NCI-H748 treated with DMSO at 0.1 percent for 48 hours (cell line): ENCODE data around the gene DHRS11.

ENCODE experiments used
- DNase-seq: peaks from one replicate; lab custom pipeline; 2025; lab: John Stamatoyannopoulos, UW

Gene DHRS11, protein sequence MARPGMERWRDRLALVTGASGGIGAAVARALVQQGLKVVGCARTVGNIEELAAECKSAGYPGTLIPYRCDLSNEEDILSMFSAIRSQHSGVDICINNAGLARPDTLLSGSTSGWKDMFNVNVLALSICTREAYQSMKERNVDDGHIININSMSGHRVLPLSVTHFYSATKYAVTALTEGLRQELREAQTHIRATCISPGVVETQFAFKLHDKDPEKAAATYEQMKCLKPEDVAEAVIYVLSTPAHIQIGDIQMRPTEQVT

DNA sequence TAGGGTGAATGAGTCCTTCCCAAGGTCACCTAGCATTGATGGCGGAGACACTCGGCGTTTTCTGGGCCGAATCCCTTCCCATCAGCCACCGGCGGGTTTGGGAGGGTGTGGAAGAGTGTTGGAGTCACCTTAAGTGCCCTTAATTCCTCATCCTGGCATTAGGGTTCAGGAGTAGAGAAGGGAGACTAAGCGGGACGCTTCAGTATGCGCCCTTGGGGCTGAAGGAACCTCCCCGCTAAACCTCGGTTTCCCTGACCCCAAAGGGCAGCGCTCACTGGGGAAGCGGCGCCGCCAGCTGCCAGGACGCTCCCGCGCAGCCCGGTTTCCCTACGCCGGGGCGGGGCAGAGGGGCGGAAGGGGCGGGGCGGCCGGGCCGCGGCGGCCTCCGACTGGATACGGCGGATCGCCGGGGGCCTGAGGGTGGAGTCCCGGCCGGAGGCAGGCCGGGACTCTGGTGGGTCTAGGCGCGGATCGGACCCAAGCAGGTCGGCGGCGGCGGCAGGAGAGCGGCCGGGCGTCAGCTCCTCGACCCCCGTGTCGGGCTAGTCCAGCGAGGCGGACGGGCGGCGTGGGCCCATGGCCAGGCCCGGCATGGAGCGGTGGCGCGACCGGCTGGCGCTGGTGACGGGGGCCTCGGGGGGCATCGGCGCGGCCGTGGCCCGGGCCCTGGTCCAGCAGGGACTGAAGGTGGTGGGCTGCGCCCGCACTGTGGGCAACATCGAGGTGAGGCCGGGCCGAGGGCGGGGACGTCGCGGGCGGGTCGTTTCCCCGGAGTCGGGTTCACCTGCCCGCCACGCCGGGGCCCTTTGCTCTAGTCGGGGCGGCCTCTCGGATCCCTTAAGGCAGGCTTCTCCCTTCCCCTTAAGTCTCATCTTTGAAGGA lies at the start of gene DHRS11:
DHRS11 (plus strand) TSS at position 446 of the 882 bp plus-strand sequence; CDS start at position 577, 131 bp downstream.
- DNase-seq: peak; percentile 45

DNA sequence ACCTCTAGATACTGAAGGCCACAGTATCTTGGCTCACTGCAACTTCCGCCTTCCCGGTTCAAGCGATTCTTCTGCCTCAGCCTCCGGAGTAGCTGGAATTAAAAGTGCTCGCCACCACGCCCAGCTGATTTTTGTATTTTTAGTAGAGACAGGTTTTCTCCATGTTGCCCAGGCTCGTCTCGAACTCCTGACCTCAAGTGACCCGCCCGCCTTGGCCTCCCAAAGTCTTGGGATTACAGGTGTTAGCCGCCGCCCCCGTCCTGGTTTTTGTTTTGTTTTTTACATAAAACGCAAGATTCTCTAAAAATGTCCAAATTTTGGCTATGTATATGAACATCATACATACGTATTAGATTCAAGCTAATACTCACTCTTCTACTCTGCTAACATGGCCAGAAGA lies 48.9 kb upstream of the DHRS11 start:
- DNase-seq: no peak

DNA sequence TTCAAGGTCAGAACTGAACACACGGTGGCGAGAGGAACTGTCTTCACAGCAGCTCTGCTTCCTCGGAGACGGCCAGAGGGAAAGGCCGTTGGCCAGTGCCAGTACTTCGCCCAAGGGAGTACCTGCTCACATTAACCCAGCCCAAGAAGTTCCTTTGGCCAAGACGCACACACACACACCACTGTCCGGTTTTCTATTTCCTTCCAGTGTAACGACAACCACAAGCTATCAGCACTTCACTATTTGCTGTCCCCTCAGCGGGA lies 47.7 kb upstream of the DHRS11 start:
- DNase-seq: no peak

DNA sequence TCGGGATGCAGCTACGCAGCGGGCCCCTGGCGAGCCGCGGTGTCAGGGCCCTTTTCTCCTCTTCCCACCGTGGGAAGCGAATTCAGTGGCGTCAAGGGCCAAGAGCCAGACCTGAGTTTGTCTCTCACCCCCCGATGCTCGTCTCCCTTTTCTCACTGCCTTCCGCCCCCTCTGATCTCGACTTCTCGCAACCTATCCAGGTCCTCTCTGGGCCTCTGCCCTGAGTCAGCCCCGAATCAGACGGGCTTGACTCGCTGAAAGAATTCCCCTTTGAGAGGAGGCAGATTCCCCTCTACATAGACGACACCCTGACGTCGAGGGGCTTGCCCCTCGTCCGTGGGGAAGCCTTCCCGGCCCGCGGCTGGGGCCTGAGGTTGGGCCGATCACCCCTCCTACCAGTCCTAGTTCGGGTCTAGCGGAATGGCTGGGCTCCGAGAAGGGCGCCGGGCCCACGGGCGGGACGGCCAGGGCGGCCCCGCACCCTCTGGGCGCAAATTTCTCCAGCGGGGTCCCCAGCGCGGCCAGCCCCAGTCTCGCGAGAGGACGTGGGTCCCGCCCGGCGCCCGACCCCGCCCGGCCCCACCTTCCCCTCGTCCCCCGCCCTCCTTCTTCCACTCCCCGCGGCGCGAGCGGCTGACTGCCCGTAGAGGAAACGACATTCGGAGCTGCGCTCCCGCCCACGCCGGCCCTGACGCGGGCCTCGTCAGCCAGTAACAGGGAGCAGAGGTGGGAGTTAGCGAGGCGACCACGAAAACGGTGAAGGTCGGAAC lies 47.2 kb upstream of the DHRS11 start, which contains the start of gene GGNBP2:
GGNBP2 (plus strand) TSS at position 613 of the 770 bp plus-strand sequence. CDS start 806 bp downstream, outside the sequence.
- peak; percentile 70 for DNase-seq

DNA sequence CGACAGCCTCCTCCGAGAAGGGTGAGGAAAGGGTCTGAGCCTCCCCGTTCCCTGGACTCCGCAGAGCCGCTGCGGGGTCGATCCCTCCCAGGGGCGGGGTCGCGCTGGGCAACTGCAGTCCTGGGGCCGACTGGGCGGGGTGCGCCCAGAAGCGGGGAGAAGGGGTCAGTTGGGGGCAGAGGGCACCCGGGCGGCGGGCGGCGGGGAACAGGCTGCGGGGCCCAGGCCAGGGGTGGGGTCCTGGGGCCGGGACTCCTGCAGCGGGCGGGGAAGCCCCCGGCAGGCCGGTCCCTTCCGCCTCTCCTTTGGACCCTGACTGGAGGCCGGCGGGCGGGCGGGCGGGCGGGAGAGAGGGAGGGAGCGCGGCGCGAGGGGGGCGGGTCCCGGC lies 46.6 kb upstream of the DHRS11 start:
- no peak for DNase-seq

DNA sequence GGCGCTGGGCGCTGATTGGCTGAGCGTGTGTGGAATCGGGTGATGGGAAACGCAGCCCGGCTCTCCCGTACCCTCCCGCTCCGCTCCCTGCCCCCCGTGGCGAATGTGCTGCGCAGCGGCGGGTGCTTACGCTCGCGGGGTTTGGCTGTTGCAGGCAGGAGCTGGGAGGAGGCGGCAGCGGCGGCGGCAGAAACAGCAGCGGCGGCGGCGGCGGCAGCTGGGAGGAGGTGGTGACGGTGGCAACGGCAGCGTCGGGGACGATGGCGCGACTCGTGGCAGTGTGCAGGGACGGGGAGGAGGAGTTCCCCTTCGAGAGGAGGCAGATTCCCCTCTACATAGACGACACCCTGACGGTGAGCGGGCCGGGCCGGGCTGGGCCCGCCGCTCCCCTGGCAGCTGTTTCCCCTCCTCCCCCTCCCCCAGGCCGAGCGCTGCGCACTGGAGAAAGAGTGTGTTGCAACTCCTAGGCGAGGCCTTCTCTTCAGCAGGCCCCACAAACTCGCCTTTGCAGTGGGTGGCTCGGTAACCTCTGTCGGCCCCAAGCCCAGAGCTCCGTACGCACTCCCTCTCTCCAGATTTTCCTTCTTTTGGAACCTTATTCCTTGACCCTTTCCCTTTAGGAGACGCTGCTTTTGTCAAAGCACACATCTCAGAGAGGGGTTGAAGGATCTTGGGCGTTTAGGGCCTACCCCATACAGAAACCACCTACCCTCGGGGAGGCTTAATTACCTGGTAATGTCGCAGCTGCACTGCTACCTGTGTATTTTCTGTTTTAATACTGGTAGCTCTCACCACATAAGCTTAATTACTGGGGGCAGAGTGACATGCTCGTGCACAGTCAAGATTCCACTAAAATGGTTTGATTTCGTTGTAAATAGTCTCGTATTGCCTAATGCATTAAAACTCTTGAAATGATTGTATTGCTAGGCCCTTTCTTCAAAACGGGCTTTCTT lies 45.9 kb upstream of the DHRS11 start:
- peak; percentile 89 for DNase-seq

DNA sequence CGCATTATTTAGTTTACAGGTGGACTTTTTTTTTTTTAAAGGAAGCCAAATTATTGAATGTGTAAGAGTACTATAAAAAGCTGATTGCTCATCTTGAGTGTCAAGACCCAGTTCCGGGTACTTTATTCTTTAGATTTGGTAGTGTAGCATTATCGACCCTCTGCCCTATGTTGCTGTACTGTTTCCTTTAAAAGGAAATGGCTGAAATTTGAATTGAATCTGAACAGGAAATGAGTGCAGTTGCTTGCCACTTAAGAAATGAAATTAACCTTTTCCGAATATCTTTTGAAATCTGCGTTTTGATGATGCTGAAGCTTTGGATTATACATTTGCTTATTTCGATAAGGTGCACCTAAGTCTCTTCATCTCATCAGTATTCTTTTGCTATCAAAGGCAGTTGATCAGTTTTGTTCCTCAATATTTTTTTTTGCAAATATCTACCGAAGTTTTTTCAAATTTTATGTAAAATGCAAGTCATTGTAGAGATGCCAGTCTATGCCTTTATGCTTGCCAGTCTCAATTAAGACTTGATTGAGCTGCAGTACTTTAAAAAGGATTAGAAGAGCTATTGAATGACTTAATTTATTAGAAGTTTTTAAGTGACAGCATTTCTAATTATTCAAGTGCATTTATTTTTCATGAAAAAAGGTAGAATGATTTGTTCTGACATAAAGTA lies 45.1 kb upstream of the DHRS11 start:
- no peak for DNase-seq

DNA sequence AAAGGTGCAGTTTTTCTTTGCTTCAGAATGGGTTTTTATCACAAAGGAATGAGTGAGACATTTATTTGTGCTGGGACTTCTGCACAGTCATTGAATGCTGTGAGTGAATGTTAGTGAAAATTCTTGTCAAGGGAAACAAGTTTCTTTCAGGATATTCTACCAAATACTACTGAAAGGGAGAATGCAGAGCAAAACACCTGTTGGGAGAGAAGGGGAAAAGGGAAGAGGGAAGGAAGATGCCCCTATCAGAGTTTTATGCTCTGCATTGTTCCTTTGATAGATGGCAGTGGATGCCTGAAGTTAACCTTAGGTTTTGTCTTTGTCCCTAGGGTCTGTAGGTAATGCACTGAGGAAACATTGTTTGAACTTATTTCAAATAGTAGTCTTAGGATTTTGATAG lies 43.9 kb upstream of the DHRS11 start:
- no peak for DNase-seq

DNA sequence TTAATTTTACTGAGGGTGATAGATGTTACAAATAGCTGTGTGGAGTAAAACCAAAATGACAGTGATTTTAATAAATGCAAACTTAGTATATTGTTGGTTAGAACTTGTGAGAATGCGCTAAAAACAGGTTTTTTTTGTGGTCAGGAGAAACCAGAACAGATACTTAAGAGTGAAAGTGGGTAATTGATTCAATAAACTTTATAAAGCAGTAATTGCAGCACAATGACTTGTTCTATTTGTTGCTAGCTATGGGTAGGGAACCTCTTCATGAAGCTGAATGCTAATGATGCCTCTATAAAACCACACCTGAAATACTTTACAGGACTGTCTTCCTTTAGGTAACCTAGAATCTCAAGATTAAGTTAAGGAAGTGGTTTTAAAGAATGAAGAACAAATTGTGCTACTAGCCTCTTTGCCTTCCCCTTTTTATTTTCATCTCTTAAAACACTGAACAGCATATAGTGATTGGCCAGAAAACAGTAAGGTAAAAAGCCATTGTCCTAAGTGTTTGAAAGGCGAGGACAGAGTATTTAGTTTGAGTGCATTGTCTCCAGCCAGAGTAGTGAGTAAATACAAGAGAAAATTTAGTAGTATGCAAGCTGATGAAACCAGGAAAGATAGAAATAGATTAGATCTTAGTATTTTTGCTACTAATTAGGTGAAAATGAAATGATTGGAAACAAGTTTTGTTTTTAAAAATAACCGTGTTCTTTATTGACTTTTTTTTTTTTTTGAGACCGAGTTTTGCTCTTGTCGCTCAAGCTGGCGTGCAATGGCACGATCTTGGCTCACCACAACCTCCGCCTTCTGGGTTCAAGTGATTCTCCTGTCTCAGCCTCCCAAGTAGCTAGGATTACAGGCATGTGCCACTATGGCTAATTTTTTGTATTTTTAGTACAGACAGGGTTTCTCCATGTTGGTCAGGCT lies 40.9 kb upstream of the DHRS11 start:
- DNase-seq: no peak

DNA sequence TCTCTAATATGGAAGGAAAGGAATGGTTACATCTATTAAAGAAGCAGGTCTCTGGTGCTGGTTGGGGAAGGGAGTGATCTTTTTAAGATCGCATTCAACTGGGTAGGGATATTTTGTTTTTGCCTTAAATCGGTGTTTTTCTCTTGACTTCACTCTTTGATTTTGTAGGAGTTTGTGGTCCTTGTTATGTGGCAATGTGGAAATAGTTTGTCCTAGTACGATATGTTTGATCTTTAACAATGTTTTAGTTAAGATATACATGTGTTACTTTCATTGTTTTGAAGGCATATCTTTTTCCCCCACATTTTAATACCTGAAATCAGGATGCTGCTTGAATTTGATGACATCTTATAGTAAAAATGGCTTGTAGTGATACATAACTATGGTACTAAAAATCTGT lies 38.2 kb upstream of the DHRS11 start:
- DNase-seq: no peak

DNA sequence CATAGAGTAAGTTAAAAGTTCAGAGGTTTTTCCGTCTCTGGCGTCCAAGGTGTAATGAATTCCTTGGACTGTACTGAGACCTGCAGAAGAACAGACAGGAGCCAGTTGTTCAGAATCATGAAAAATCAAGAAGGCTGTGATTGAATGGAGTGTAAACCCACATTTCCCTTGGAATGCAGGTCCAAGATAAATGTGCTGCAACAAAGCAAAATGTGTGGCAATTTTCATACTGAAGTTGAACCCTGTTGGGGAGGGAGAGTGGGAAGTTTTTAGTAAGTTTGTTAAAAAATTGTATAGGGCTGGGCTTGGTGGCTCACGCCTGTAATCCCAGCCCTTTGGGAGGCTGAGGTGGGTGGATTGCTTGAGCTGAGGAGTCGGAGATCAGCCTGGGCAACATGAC lies 25.6 kb upstream of the DHRS11 start:
- DNase-seq: no peak

DNA sequence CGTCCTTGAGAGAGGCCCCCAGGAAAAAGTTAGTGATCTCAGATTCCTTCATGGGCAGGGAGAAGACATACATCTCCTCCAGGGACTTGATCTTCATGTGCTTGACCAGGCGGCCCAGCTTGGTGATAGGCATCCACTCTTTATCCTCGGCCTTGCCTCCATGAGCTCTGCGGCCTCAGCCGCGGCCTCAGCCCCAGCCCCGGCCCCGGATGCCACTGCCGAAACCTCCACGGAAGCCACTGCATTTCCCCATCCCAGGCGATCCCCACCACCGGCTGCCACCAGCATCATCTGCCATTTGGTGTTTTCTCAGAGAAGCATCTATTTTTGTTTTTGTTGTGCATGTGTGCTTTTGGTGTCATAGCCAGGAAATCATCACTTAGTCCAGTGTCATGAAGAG lies 16.7 kb upstream of the DHRS11 start:
- DNase-seq: no peak

DNA sequence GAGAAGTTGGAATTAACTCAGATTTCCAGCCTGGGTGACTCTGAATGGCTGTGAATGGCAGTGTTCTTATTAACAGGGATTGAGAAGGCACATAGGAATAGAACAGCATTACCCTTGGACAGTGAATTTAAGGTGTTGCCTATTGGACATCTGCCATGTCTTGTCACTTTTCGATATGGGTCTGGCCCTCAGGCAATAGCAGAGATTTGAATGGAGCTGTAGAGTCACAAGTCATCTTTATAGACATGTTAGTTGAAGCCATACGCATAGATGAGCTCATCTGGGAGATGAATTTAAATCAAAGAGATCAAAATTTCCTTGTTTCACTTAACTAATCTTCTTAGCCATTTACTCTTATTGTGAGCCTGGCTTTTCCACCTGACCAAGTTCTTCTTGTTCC lies 14.9 kb upstream of the DHRS11 start:
- DNase-seq: no peak

DNA sequence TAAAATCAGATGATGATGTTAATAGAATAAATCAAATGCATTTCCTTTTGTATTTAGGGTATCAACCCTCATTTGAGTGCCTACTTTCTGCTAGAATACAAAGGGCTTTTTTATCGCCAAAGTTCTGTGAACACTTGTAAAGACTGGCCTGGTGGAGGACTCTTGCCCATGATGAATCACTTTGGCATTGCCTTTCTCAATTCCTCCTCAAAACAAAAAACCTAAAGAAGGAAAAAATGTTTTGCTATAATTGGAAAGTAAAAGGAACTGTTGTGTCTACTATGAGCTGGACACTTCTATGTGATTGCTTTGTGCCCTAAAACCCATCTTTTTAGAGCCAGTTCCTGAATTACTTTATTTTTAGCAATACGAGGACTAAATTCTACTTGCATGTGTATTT lies 13.0 kb upstream of the DHRS11 start:
- no peak for DNase-seq

DNA sequence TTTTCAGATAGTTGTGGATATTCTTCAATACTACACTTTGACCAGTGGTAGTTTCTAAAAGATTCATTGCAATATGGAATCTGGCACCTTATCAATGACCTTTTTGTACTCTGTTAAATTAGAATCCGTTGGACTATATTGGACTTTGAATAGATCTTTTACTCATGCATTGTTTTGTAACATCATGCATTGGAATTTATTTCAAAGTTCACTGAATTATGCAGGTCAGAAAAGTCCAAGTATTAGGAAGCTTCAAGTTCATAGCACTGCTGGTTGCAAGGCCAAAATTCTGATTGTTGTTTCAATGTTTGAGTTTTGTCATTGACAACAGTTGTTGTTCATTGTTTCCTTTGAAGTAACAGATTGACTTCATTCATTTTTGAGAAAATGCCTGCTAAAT lies 7.9 kb upstream of the DHRS11 start:
- no peak for DNase-seq

DNA sequence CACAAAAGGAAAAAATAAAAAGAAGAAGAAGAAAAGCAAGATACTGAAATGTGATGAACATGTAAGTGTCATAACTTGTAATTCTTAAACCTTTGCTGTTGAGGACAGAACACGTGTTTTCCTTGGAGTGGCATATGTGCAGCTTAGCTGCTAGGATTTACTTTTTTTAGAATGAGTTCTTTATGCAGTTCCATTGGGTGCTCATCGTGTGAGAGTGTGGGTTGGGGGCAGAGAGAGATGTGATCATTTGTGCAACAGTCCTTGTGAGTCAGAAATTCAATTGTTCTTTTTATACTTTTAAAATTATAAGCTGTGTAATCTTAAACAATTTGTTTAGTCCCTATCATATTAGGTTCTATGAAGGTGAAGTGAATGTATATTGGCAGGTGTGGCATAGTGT lies 5.5 kb upstream of the DHRS11 start:
- no peak for DNase-seq

DNA sequence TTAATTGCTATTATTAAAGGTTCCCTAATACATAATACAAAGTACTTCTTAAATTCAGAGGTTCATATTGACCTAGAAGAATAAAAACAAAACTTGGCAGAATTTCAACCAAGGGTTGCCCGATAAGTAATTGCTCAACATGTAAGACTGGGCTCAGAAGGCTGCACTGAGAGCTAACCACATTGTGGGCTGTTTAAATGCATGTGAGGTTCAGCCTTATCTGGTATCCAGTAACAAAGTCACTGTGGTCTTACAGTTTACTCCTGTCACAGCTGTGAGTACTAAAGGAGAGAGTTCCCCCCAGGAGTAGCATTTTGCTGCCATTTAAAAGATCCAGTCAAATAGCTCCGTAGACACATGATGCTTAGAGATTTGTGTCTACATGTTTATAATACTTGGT lies 1.6 kb upstream of the DHRS11 start:
- no peak for DNase-seq

DNA sequence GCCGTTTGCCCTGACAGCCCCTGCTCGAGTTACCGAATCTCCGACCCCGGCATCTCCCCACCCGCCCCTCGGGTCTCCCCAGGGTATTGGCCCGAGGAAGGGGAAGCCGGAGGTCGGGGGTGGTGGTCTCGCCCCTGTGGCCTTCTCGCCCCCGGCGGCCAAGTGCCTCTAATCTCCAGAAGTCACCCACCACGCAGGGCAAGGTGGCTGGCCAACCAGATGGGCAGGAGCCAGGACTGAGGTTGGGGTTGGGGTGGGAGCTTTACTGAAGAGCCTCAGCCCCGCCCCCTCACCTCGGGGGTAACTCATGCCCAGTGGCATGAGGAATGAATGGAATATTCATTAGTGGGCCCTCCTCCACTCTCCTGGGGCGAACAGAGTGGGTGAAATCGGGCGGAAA lies 637 bp downstream of the DHRS11 start:
- DNase-seq: peak; percentile 14

DNA sequence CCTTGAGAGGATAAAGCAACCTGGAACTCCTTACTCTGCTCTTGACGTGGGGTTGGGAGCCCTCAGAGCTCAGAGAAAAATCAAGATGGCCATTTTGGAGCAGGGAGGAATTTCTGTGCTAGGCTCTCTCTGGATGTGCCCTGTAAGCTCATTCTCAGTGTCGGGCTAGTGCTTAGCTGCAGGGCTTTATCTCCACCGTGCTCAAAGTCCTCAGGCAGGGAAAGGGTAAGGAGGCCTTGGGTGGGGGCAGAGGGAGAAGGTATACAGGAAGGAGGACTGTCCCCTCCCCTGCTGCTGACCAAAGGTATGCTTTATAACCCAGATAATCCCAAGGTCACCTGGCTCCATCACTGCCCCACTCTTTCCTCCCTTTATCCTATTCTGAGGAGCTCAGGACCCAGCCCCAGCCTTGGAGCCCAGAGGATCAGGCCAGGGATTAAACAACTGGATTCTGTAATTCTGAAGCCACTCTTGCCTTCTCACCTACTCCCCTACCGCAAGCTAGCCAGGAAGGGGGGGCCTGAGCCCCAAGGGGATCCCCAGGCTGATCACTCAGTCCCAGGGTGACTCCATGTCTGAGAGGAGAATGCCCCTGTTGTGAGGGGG lies 1.1 kb downstream of the DHRS11 start:
- DNase-seq: no peak
